Immature natural killer cell (primary cell): Measurements from ENCODE around the gene PCDHGA1. TPM values are rescaled to one million over a fixed set of nuclear protein-coding genes. Genes with fewer than 3 reads are reported as not detected.

Source experiments
- DNase-seq, 3 donors: peaks; one replicate each; pipeline ENCODE4 v3.0.0; 2022; ENCODE audit warnings: mixed read lengths in 1 of 3
- H3K27ac Mint-ChIP-seq, 6 donors: one replicate each; pipeline ENCODE4 v1.8.0; 2020; ENCODE audit warnings: mixed read lengths in 6 of 6, mild to moderate bottlenecking in 5 of 6, inconsistent platforms in 4 of 6, moderate library complexity in 3 of 6
- H3K27me3 Mint-ChIP-seq, 3 donors: one replicate each; pipeline ENCODE4 v1.8.0; 2020 to 2021; ENCODE audit warnings: low read depth in 3 of 3, mild to moderate bottlenecking in 3 of 3, mixed read lengths in 3 of 3, moderate library complexity in 3 of 3, inconsistent platforms in 1 of 3
- H3K36me3 Mint-ChIP-seq, 3 donors: one replicate each; pipeline ENCODE4 v1.8.0; 2020; ENCODE audit warnings: mixed read lengths in 3 of 3, inconsistent platforms in 2 of 3, mild to moderate bottlenecking in 2 of 3
- H3K4me1 Mint-ChIP-seq, 2 donors: one replicate each; pipeline ENCODE4 v1.8.0; 2020; ENCODE audit warnings: inconsistent platforms in 2 of 2, mild to moderate bottlenecking in 2 of 2, mixed read lengths in 2 of 2, moderate library complexity in 1 of 2
- H3K4me3 Mint-ChIP-seq, 5 donors: one replicate each; pipeline ENCODE4 v1.8.0; 2020; ENCODE audit warnings: mild to moderate bottlenecking in 5 of 5, mixed read lengths in 5 of 5, inconsistent platforms in 3 of 5, moderate library complexity in 3 of 5
- H3K9me3 Mint-ChIP-seq, 6 donors: one replicate each; pipeline ENCODE4 v1.8.0; 2020; ENCODE audit warnings: mild to moderate bottlenecking in 6 of 6, mixed read lengths in 6 of 6, inconsistent platforms in 4 of 6, moderate library complexity in 3 of 6
- polyA plus RNA-seq, 3 donors: library from polyadenylated mRNA; unstranded; fragments of 300-500 nt; fragmentation: Illumina TruSeq; gene quantifications; one replicate each; pipeline ENCODE4 v1.2.3, GENCODE V29; 2021

The PCDHGA1 gene
- polyA plus RNA-seq, 3 donors from 2014 or later: not detected

DNA sequence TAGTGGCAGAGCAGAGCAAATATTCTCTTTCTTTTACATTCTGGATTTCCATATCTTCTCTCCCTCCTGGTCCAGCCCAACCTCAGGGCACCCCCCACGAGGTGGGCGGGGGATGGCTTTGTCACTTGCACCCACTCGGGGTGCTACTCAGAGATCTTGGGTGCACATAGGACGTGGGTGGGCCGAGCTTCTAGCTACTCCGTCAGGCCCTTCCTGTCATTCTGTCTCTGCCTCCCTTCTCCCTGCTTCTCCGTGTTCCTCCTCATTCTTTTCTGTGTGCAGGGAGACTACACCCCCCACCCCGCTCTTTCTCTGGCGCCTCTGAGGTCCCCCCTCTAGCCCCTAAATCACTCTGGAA, 178.1 kb downstream of the PCDHGA1 start:
- Mint-ChIP-seq H3K27ac (no peak overlapping the region), H3K4me1 (peaks cover 15 to 16% of the 10 kb centered on the region in 2 donors), H3K36me3 (peaks cover 0 to 11% (median 9%) of the 10 kb centered on the region in 3 donors), H3K27me3 (peaks cover 9 to 20% (median 18%) of the 10 kb centered on the region in 3 donors), H3K9me3 (no peaks in the 10 kb centered on the region), H3K4me3 (no peak overlapping the region)
- no peak for DNase-seq

DNA sequence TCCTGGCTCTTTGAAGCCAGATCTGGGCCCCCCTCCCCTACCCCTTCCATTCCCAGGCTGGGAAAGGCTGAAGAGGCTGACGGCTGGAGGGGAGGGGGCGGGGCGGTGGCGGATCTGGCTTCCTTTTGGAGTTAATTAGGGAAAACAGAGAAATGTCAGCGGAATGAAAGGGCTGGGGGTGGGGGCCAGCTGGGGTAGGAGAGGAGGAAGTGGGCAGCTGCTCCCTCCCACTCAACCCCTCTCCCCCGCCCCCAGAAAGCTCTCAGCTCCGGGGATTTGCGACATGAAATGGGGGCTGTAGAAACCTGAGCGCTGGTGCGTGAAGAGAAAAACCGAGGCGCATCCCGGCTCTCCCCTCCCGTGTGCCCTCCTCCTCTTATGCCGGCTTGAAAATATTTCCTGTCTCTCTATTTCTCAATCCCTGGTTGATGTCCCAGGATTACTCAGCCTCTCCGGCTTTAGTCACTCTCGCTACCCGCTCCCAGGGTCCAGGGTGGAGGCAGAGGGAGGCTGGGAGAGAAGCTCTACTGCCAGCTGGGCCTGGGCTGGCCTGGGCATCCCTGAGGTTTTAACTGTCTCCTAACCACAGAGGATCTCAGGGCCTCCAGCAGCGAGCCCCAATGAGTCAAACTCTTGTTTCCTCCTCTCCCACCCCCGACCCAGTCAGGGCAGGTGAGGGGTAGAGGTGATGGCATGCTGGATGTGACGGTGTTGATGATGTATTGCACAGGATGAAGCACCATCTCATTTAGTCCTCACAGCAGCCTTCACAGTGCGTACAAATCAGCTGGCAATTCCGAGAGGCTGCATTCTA, 178.7 kb downstream of the PCDHGA1 start:
- no peak overlapping the region for H3K4me3 Mint-ChIP-seq
- H3K36me3 Mint-ChIP-seq: peaks cover 0 to 14% (median 9%) of the 10 kb centered on the region in 3 donors
- no peak for DNase-seq
- peaks cover 21 to 22% of the 10 kb centered on the region in 2 donors for H3K4me1 Mint-ChIP-seq
- no peak overlapping the region for H3K27ac Mint-ChIP-seq
- peaks cover 13 to 26% (median 15%) of the 10 kb centered on the region in 3 donors for H3K27me3 Mint-ChIP-seq
- no peaks in the 10 kb centered on the region for H3K9me3 Mint-ChIP-seq

DNA sequence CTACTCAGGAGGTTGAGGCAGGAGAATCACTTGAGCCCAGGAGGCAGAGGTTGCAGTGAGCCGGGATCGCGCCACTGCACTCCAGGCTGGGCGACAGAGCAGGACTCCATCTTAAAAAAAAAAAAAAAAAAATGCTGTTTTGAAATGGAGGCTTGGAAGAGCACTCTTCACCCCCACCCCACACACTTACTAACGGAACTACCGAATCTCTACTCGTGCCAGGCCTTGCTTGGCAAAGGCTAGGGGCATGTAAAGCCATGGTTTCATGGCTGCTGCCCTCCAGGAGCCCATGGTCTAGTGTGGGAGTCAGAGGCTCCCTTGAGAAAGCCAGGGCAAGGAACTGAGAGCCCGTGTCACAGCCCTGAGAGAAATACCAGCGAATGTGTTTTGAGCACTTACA, 179.8 kb downstream of the PCDHGA1 start:
- peaks cover 10 to 26% (median 14%) of the 10 kb centered on the region in 3 donors for H3K27me3 Mint-ChIP-seq
- no peaks in the 10 kb centered on the region for H3K9me3 Mint-ChIP-seq
- no peak overlapping the region for H3K4me3 Mint-ChIP-seq
- no peak for DNase-seq
- no peak overlapping the region for H3K27ac Mint-ChIP-seq
- peaks cover 0 to 15% (median 9%) of the 10 kb centered on the region in 3 donors for H3K36me3 Mint-ChIP-seq
- H3K4me1 Mint-ChIP-seq: peaks cover 33 to 34% of the 10 kb centered on the region in 2 donors

DNA sequence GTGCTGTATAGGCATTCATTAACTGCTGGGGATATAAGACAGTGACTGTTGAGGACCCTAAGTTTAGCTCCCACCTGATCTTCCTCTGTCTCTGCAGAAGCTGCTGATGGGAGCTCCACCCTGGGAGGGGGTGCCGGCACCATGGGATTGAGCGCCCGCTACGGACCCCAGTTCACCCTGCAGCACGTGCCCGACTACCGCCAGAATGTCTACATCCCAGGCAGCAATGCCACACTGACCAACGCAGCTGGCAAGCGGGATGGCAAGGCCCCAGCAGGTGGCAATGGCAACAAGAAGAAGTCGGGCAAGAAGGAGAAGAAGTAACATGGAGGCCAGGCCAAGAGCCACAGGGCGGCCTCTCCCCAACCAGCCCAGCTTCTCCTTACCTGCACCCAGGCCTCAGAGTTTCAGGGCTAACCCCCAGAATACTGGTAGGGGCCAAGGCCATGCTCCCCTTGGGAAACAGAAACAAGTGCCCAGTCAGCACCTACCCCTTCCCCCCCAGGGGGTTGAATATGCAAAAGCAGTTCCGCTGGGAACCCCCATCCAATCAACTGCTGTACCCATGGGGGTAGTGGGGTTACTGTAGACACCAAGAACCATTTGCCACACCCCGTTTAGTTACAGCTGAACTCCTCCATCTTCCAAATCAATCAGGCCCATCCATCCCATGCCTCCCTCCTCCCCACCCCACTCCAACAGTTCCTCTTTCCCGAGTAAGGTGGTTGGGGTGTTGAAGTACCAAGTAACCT, 180.7 kb downstream of the PCDHGA1 start:
- peak overlapping the region in 2 of 6 donors; percentile 39 to 51 for H3K27ac Mint-ChIP-seq
- peaks cover 9 to 26% (median 14%) of the 10 kb centered on the region in 3 donors for H3K27me3 Mint-ChIP-seq
- H3K4me1 Mint-ChIP-seq: peaks cover 41 to 42% of the 10 kb centered on the region in 2 donors
- peaks cover 0 to 23% (median 12%) of the 10 kb centered on the region in 3 donors for H3K36me3 Mint-ChIP-seq
- no peaks in the 10 kb centered on the region for H3K9me3 Mint-ChIP-seq
- H3K4me3 Mint-ChIP-seq: no peak overlapping the region
- DNase-seq: no peak

DNA sequence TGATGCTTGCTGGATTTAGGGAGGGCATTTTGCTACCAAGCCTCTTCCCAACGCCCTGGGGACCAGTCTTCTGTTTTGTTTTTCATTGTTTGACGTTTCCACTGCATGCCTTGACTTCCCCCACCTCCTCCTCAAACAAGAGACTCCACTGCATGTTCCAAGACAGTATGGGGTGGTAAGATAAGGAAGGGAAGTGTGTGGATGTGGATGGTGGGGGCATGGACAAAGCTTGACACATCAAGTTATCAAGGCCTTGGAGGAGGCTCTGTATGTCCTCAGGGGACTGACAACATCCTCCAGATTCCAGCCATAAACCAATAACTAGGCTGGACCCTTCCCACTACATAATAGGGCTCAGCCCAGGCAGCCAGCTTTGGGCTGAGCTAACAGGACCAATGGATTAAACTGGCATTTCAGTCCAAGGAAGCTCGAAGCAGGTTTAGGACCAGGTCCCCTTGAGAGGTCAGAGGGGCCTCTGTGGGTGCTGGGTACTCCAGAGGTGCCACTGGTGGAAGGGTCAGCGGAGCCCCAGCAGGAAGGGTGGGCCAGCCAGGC, 181.5 kb downstream of the PCDHGA1 start:
- H3K27me3 Mint-ChIP-seq: peaks cover 9 to 28% (median 12%) of the 10 kb centered on the region in 3 donors
- peaks cover 2 to 30% (median 18%) of the 10 kb centered on the region in 3 donors for H3K36me3 Mint-ChIP-seq
- no peak for DNase-seq
- peaks cover 47 to 51% of the 10 kb centered on the region in 2 donors for H3K4me1 Mint-ChIP-seq
- H3K4me3 Mint-ChIP-seq: peak overlapping the region in 4 of 5 donors; percentile 39 to 90 (median 70)
- no peaks in the 10 kb centered on the region for H3K9me3 Mint-ChIP-seq
- H3K27ac Mint-ChIP-seq: peak overlapping the region in 4 of 6 donors; percentile 9 to 84 (median 53)

DNA sequence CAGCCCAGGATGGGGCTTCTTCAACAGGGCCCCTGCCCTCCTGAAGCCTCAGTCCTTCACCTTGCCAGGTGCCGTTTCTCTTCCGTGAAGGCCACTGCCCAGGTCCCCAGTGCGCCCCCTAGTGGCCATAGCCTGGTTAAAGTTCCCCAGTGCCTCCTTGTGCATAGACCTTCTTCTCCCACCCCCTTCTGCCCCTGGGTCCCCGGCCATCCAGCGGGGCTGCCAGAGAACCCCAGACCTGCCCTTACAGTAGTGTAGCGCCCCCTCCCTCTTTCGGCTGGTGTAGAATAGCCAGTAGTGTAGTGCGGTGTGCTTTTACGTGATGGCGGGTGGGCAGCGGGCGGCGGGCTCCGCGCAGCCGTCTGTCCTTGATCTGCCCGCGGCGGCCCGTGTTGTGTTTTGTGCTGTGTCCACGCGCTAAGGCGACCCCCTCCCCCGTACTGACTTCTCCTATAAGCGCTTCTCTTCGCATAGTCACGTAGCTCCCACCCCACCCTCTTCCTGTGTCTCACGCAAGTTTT, 182.1 kb downstream of the PCDHGA1 start:
- DNase-seq: peak; percentile 73 to 79 (median 76)
- H3K27me3 Mint-ChIP-seq: peaks cover 9 to 28% (median 11%) of the 10 kb centered on the region in 3 donors
- no peaks in the 10 kb centered on the region for H3K9me3 Mint-ChIP-seq
- H3K4me1 Mint-ChIP-seq: peaks cover 50 to 57% of the 10 kb centered on the region in 2 donors
- H3K27ac Mint-ChIP-seq: peak overlapping the region in 5 of 6 donors; percentile 67 to 84 (median 81)
- H3K4me3 Mint-ChIP-seq: peak overlapping the region; percentile 85 to 95 (median 90)
- H3K36me3 Mint-ChIP-seq: peaks cover 6 to 35% (median 17%) of the 10 kb centered on the region in 3 donors

DNA sequence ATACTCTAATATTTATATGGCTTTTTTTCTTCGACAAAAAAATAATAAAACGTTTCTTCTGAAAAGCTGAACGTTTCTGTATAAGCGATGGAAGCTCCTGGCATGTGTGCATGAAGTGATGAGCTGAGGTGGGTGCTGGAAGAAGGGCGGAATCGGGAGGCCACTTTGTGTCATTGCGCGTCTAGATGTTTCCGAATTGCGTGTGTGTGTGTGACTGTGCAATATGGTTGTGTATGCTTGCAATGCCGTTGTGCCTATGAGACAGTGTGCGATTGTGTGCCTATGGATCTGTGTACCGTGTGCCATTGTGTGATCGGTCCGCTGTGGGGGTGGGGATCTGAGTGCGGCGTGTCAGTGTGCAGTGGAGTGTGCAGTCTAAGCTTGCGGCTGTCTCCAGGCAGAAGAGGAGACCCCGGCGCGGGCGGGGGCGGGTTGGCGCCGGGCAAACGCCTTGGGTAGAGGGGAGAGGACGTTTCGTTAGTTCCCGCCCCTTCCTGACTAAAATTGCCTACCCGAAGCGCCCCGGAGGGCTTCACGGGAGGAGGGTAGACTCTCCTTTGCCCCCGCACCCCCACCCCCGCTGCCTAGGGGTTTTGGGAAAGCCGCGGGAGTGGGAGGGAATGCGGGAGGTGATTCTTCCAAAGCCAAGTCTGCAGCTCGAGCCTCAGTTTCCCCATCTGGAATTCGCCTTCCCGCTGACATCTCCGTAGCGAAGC, 182.8 kb downstream of the PCDHGA1 start:
- Mint-ChIP-seq H3K4me1 (peaks cover 50 to 63% of the 10 kb centered on the region in 2 donors), H3K4me3 (peak overlapping the region; percentile 85 to 95 (median 90)), H3K9me3 (no peaks in the 10 kb centered on the region), H3K27me3 (peaks cover 9 to 28% (median 11%) of the 10 kb centered on the region in 3 donors), H3K36me3 (peaks cover 6 to 41% (median 17%) of the 10 kb centered on the region in 3 donors), H3K27ac (peak overlapping the region; percentile 55 to 84 (median 82))
- DNase-seq: peak in 2 of 3 donors; percentile 6 to 29

DNA sequence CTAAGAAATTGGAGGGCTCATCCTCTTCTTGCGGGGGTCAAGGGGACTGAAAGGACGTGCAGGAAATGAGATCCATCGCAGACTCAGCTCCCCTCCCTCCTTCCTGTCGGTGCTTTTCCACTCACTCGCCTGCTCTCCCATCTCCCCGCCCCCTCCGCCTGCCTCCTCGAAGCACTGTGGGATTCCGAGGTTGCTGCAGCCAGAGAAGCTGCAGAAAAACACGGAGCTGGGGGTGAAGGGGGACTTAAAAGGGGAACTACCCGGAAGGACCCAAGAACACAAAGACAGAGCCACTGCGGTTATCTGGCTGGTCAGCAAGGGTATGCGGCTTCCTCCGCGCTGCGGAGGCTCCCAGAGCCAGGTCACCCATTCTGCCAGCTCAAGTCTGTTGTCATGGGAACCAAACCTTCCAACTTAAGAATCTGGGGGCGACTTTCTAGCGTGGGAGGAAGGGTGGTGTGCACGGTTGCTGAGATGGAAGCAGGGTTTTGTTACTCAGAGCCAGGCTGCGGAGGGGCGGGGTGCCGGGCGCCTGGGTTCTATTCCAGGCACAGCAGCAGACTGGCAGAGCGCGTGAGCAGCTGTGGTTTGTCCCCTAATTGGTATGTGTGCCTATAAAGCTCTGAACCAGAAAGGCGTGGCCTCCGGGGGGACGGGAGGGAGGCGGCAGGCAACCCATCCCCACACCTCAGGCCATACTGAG, 183.5 kb downstream of the PCDHGA1 start:
- DNase-seq: peak; percentile 24 to 44 (median 30)
- H3K36me3 Mint-ChIP-seq: peaks cover 7 to 46% (median 17%) of the 10 kb centered on the region in 3 donors
- peaks cover 50 to 65% of the 10 kb centered on the region in 2 donors for H3K4me1 Mint-ChIP-seq
- peak overlapping the region; percentile 85 to 95 (median 90) for H3K4me3 Mint-ChIP-seq
- H3K9me3 Mint-ChIP-seq: no peaks in the 10 kb centered on the region
- peak overlapping the region; percentile 46 to 84 (median 82) for H3K27ac Mint-ChIP-seq
- H3K27me3 Mint-ChIP-seq: peaks cover 9 to 28% (median 11%) of the 10 kb centered on the region in 3 donors

DNA sequence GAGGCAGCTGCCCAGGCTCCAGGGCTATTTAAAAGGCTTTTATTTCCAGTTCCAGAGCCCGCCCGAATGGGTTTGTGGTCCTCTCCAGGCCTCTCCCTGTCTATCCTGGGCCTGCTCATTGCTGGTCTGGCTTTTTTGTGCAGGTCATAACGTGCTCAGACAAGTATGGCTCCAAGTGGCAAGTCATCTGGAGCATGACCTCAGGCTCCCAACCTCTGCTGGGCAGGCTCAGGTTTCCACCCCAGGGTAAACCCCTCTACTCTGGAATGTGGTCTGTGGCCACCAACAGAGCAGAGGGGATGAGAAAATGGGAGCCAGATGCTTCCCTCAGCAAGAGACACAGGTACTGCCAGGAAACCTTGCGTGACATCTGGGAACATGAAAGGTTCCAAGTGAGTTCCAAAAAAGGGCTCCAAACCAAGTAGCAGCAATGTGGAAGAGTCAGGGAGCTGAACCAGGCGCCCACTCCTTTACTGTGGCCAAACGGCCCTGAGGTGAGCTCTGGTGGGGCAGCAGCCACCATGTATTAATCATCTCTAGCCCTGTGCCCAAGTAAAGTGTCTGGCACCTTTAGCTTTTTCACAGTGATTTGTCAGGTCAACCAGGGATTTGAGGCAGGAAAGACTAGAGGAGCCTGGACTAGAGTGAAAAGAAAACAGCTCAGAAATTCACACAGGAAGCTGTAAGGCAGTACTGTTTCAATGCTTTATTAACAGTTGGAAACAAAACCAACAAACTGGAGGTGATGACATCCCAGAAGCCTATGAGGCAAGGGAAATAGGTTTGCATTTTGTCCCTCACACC, 184.2 kb downstream of the PCDHGA1 start:
- H3K4me1 Mint-ChIP-seq: peaks cover 50 to 61% of the 10 kb centered on the region in 2 donors
- H3K27me3 Mint-ChIP-seq: peaks cover 9 to 28% (median 11%) of the 10 kb centered on the region in 3 donors
- peak overlapping the region; percentile 26 to 95 (median 58) for H3K4me3 Mint-ChIP-seq
- DNase-seq: peak; percentile 25 to 38 (median 28)
- H3K9me3 Mint-ChIP-seq: no peaks in the 10 kb centered on the region
- H3K27ac Mint-ChIP-seq: peak overlapping the region; percentile 63 to 87 (median 79)
- peaks cover 13 to 52% (median 17%) of the 10 kb centered on the region in 3 donors for H3K36me3 Mint-ChIP-seq

DNA sequence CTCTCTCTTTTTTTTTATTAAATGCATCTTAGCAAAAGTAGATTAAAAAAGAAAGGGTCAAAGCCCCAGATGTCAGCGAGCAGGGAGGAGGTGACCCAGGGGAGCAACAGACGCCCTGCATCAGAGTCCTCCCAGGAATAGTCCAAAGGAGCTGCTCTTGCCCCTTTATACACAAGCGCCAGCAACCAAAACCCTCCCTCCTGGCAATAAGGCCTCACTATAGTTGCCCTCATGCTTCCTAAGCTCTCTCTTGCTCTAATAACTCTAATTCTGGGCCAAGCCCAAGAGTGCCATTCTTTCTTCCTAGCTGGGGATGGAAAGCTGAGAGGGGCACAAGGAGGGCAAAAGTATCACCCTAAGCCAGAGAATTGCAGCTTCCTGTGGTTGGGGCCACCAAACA, 184.8 kb downstream of the PCDHGA1 start:
- peaks cover 50 to 61% of the 10 kb centered on the region in 2 donors for H3K4me1 Mint-ChIP-seq
- peaks cover 13 to 50% (median 17%) of the 10 kb centered on the region in 3 donors for H3K36me3 Mint-ChIP-seq
- no peaks in the 10 kb centered on the region for H3K9me3 Mint-ChIP-seq
- H3K27ac Mint-ChIP-seq: peak overlapping the region; percentile 63 to 87 (median 79)
- no peak for DNase-seq
- peak overlapping the region; percentile 20 to 95 (median 26) for H3K4me3 Mint-ChIP-seq
- peaks cover 9 to 24% (median 11%) of the 10 kb centered on the region in 3 donors for H3K27me3 Mint-ChIP-seq

DNA sequence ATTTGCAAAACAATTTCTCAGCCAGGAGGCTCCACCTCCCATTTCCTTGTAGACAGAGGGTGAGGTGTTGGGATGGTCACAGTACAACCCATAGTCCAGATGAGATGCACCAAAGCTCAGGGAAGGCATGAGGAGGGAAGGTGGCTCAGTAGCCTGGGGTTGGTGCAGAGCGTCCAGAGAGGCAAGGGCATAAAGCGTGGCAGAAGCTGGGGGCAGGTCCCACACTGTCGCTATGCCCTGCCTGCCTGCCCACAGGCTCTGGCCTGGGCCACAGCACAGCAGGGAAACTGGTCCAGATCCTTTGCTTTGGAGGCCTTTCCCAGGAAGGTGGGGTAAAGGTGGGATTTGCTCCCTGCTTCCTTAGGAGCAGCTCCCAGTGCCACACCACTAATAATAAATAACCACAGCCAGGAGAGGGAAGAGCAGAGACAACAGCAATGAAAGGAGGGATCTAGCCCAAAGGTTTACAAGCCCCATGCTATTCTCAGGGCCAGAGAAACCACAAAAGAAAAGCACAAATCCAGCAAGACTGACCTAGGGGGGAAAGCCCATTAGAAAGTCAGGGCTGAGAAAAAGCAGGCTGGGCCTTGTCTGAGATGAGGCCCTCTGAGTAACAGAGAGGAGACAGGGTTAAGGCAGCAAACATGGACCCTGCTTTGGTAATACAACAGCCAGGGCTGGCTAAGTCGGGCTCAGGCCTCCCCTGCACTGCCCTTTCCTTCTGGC, 185.8 kb downstream of the PCDHGA1 start:
- peaks cover 11 to 25% (median 12%) of the 10 kb centered on the region in 3 donors for H3K27me3 Mint-ChIP-seq
- H3K27ac Mint-ChIP-seq: peak overlapping the region in 5 of 6 donors; percentile 24 to 84 (median 59)
- peaks cover 51 to 63% of the 10 kb centered on the region in 2 donors for H3K4me1 Mint-ChIP-seq
- peaks cover 18 to 54% (median 18%) of the 10 kb centered on the region in 3 donors for H3K36me3 Mint-ChIP-seq
- DNase-seq: no peak
- peak overlapping the region in 2 of 5 donors; percentile 23 to 29 for H3K4me3 Mint-ChIP-seq
- H3K9me3 Mint-ChIP-seq: no peaks in the 10 kb centered on the region
